NCI-H2196 (cell line): Measurements from ENCODE around the gene RGR.
A peak's percentile ranks its signal among the peaks of the same experiment; 100 is the strongest.
"Not testable (repeated sequence)": the region's sequence is repeated elsewhere in the genome, so short reads cannot be mapped to it uniquely, and the experiment has no call there.

Source experiments
- DNase-seq: peaks from one replicate; lab custom pipeline; 2025; ENCODE audit not compliant: unreplicated experiment; lab: John Stamatoyannopoulos, UW

RGR gene

GRCh38 chr10:84256510-84257342 lies 11.9 kb downstream of the RGR start:
- no peak for DNase-seq

DNA sequence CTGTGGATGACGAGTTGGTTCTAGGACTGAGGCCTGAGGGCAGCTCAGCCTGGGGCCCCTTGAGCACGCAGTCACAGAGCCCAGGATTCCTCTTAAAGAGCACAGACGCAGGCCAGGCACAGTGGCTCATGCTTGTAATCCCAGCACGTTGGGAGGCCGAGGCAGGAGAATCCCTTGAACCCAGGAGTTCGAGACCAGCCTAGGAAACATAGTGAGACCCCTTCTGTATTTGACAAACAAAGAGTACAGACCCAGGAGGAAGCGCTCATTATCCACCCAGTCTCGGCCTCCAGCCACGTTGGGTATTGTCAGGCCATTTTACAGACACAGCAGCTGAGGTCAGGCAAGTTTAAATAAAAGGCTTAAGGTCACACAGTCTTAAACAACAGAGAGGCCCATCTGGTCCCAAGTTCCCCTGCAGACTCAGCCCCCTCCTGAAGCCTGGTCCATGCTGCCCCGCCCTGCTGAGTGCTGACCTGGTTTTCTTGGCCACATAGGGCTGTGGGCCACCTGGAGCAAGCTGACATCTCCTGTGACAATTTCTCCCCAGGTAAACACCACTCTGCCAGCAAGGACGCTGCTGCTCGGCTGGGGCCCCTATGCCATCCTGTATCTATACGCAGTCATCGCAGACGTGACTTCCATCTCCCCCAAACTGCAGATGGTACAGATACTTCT lies 12.6 kb downstream of the RGR start:
- no peak for DNase-seq

DNA sequence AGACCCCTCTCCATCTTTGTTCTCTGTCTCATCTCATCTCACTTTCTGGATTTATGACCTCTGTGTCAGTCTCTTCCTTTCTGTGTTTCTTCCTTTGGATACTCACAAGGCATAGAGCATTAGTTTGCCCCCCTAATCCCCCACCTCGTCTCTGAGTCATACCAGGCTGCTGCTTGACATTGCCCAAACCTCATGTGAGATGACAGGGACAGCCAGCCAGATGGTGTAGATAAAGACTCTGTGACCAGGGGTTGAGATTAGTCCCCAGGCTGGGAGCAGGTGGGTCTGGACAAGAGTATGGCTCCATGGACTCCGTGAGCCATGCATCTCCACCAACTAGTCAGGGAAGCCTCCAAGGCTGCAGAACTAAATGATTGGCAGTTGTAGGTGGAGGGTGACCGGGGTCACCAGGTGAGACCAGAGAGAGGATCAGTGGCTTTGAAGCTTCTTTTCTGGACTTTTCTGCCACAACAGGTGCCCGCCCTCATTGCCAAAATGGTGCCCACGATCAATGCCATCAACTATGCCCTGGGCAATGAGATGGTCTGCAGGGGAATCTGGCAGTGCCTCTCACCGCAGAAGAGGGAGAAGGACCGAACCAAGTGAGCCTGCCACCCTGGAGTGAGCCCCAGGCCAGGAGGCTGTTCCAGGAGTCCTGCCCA lies 13.3 kb downstream of the RGR start:
- no peak for DNase-seq

- DNase-seq, result no peak
These were observed 16.5 kb downstream of the RGR start for GRCh38 chr10:84261236-84261915.

GRCh38 chr10:84262190-84262956 lies 17.5 kb downstream of the RGR start:
- DNase-seq, result no peak

DNA sequence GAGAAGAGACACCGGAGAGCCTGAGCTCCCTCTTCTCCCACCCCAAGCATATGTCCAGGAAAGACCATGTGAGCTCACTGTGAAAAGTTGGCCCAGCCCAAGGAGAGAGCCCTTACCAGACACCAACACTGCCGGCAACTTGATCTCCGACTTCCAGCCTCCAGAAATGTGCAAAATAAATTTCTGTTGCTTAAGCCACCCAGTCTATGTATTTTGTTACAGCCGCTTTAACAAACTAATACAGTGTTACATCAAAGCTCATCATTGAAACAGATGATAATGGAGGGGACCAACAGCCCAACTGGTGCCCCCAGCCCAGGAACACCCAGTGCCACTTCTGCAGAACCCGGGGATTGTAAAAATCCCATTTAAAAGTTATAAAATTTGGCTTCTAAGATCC lies 18.9 kb downstream of the RGR start:
- DNase-seq, result no peak

- DNase-seq, result peak; percentile 62
These were observed 19.8 kb downstream of the RGR start for GRCh38 chr10:84264611-84265141.

DNA sequence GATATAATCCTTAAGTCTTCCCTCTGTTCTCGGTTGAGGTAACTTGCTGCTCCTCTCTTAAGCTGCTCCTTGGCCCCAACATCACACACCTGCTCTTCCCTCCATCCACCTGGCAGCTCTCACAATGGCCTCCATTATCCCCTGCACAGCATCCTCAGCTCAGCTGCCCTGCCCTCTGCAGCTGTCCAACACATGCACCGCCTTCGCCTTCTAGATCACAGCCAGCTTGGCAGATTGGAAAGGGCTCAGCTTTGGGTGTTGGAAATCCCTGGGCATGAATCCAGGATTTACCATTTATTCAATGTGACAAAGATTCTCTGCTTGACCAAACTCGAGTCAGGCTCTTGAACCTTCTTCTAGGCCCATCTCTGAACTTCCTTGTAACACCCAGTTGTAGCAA lies 20.6 kb downstream of the RGR start:
- peak; percentile 81 for DNase-seq

- DNase-seq, result peak; percentile 68
These were observed 22.8 kb downstream of the RGR start for GRCh38 chr10:84267503-84268126.

- DNase-seq, result no peak
These were observed 24.3 kb downstream of the RGR start for GRCh38 chr10:84269162-84269561.

DNA sequence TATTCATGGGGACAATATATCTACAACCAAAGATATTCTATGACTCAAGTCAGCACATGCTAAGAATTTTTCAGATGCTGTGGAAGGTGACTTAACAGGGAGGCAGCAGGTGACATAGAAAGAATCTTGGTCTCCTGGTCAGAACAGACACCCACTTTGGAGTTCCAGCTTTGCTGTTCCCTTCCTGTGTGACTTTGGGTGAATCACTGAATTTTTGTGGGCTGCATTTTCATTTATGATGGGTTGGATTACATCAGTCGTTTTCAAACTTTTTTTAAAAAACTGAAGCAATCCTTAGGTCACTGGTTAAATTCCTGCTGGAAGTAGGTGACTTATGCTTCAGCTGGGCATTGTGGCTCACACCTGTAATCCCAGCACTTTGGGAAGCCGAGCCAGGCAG lies 24.9 kb downstream of the RGR start:
- DNase-seq, result no peak

GRCh38 chr10:84270708-84271107 lies 25.9 kb downstream of the RGR start:
- peak; percentile 67 for DNase-seq

DNA sequence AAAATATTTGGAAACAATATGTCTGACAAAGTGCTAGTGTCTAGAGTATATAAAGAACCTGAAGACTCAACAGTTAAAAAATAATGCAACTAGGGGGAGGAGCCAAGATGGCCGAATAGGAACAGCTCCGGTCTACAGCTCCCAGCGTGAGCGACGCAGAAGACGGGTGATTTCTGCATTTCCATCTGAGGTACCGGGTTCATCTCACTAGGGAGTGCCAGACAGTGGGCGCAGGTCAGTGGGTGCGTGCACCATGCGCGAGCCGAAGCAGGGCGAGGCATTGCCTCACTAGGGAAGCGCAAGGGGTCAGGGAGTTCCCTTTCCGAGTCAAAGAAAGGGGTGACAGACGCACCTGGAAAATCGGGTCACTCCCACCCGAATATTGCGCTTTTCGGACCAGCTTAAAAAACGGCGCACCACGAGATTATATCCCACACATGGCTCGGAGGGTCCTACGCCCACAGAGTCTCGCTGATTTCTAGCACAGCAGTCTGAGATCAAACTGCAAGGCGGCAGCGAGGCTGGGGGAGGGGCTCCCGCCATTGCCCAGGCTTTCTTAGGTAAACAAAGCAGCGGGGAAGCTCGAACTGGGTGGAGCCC lies 35.1 kb downstream of the RGR start:
- not testable (repeated sequence) for DNase-seq

- DNase-seq, result no peak
These were observed 41.8 kb downstream of the RGR start for GRCh38 chr10:84286695-84287094.

- no peak for DNase-seq
These were observed 43.3 kb downstream of the RGR start for GRCh38 chr10:84288151-84288550.

DNA sequence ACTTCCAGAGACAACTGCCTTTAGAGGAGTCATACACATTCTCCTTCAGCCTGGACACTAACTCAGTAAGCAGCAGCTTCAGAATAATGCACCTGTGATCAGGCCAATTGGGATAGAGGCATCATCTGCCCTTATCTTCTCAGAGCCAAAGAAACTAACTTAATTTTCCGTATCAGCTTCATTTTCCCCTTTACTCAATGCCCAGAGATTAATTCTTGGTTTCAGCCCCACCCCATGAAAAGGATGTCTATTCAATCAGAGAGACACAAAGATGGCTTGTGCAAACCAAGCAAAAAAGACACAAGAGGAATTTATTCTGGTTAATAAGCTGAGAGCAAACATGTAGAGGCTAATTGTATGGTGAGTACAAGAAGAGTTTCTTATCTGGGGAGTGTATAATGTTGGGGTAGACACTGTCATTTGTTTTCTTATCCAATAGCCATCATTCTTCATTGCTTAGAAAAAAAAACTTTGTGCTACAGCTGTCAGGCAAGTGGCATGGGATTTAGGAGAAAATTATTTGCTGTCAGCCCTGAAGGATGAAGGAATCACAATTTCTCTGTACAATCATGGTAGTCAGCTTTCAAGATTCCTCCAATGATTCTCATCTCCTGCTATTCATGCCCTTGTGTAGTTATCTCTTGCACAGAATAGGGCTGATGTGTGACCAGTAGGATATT lies 44.8 kb downstream of the RGR start:
- DNase-seq, result no peak

- no peak for DNase-seq
These were observed 45.4 kb downstream of the RGR start for GRCh38 chr10:84290235-84290634.

- DNase-seq, result no peak
These were observed 46.5 kb downstream of the RGR start for GRCh38 chr10:84291384-84291783.

DNA sequence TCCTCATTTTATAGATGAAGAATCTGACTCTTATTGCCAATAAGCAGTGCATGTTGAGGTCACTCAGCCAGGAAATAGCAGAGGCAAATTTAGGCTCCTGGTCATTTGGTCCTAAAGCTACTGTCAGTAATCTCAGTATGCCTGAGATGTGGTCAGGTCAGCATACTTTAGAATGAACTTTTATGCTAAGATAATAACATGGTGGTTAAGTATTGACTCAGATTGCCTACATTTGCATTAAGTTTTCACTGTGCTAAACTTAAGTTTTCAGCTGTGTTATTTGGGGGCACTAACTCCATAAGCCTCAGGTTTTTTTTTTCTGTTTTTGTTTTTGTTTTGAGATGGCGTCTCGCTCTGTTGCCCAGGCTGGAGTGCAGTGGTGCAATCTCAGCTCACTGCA lies 47.6 kb downstream of the RGR start:
- DNase-seq, result no peak
